Neural crest cell (in vitro differentiated cells): ENCODE measurements around the gene EPAS1. TPM values are rescaled to one million over a fixed set of nuclear protein-coding genes. Genes with fewer than 3 reads are reported as not detected.
A peak's percentile ranks its signal among the peaks of the same experiment; 100 is the strongest.

Source experiments
- DNase-seq: peaks from one replicate; pipeline ENCODE4 v3.0.0; 2021; ENCODE audit warnings: low read depth, mixed read lengths, low spot score
- H3K27ac Mint-ChIP-seq: one replicate; pipeline ENCODE4 v1.8.0; 2021; ENCODE audit warnings: mild to moderate bottlenecking, mixed read lengths; ENCODE audit not compliant: unreplicated experiment
- H3K27me3 Mint-ChIP-seq: 2 replicates; pipeline ENCODE4 v1.8.0; 2021; ENCODE audit warnings: low read depth, mild to moderate bottlenecking, mixed read lengths
- H3K36me3 Mint-ChIP-seq: 2 replicates; pipeline ENCODE4 v1.8.0; 2021; ENCODE audit warnings: low read depth, mild to moderate bottlenecking, mixed read lengths
- H3K4me1 Mint-ChIP-seq: 2 replicates; pipeline ENCODE4 v1.8.0; 2021; ENCODE audit warnings: mixed read lengths
- H3K4me3 Mint-ChIP-seq: one replicate; pipeline ENCODE4 v1.8.0; 2021; ENCODE audit warnings: mild to moderate bottlenecking, mixed read lengths
- H3K9me3 Mint-ChIP-seq: 2 replicates; pipeline ENCODE4 v1.8.0; 2021; ENCODE audit warnings: mixed read lengths
- total RNA-seq: library from RNA; stranded (reverse); gene quantifications from 2 replicates; pipeline ENCODE4 v1.2.1, GENCODE V29; 2021
- TF ChIP-seq, protein P1 (sequence below): fragments of 200-600 bp; sonication (generic); conservative IDR thresholded peaks from 2 replicates; pipeline ENCODE4 v1.5.0; 2021; ENCODE audit warnings: antibody characterized with exemption, mild to moderate bottlenecking

EPAS1 gene
- total RNA-seq, 1 donor from 2014 or later, result 0.14 TPM

GRCh38 chr2:46273225-46273863 lies 23.9 kb upstream of the EPAS1 start:
- H3K4me1 Mint-ChIP-seq, result peaks cover 4% of the 10 kb centered on the region
- no peak overlapping the region for H3K27ac Mint-ChIP-seq

GRCh38 chr2:46273919-46274318 lies 23.3 kb upstream of the EPAS1 start:
- H3K4me3 Mint-ChIP-seq, result no peak overlapping the region
- no peak for DNase-seq
- no peaks in the 10 kb centered on the region for H3K36me3 Mint-ChIP-seq
- H3K9me3 Mint-ChIP-seq, result no peaks in the 10 kb centered on the region
- TF ChIP-seq, protein P1, sequence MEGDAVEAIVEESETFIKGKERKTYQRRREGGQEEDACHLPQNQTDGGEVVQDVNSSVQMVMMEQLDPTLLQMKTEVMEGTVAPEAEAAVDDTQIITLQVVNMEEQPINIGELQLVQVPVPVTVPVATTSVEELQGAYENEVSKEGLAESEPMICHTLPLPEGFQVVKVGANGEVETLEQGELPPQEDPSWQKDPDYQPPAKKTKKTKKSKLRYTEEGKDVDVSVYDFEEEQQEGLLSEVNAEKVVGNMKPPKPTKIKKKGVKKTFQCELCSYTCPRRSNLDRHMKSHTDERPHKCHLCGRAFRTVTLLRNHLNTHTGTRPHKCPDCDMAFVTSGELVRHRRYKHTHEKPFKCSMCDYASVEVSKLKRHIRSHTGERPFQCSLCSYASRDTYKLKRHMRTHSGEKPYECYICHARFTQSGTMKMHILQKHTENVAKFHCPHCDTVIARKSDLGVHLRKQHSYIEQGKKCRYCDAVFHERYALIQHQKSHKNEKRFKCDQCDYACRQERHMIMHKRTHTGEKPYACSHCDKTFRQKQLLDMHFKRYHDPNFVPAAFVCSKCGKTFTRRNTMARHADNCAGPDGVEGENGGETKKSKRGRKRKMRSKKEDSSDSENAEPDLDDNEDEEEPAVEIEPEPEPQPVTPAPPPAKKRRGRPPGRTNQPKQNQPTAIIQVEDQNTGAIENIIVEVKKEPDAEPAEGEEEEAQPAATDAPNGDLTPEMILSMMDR, result no peak
- peaks cover 4% of the 10 kb centered on the region for H3K4me1 Mint-ChIP-seq
- no peak overlapping the region for H3K27ac Mint-ChIP-seq
- H3K27me3 Mint-ChIP-seq, result peaks cover 4% of the 10 kb centered on the region

More at GRCh38 chr2:46273225-46273863, 23.9 kb upstream of the EPAS1 start:
- Mint-ChIP-seq H3K4me3 (no peak overlapping the region), H3K9me3 (no peaks in the 10 kb centered on the region), H3K27me3 (peaks cover 4% of the 10 kb centered on the region), H3K36me3 (no peaks in the 10 kb centered on the region)
- no peak for DNase-seq
- TF ChIP-seq, protein P1, result no peak

GRCh38 chr2:46274586-46274985 lies 22.6 kb upstream of the EPAS1 start:
- Mint-ChIP-seq H3K9me3 (no peaks in the 10 kb centered on the region), H3K4me3 (no peak overlapping the region), H3K27me3 (peaks cover 6% of the 10 kb centered on the region), H3K4me1 (peaks cover 4% of the 10 kb centered on the region), H3K36me3 (no peaks in the 10 kb centered on the region), H3K27ac (no peak overlapping the region)
- TF ChIP-seq, protein P1, result no peak
- DNase-seq, result no peak

GRCh38 chr2:46275995-46276394 lies 21.2 kb upstream of the EPAS1 start:
- TF ChIP-seq, protein P1, result no peak
- peaks cover 4% of the 10 kb centered on the region for H3K4me1 Mint-ChIP-seq
- DNase-seq, result no peak
- no peaks in the 10 kb centered on the region for H3K9me3 Mint-ChIP-seq
- H3K27ac Mint-ChIP-seq, result no peak overlapping the region
- H3K36me3 Mint-ChIP-seq, result no peaks in the 10 kb centered on the region
- H3K4me3 Mint-ChIP-seq, result no peak overlapping the region
- H3K27me3 Mint-ChIP-seq, result peaks cover 6% of the 10 kb centered on the region

DNA sequence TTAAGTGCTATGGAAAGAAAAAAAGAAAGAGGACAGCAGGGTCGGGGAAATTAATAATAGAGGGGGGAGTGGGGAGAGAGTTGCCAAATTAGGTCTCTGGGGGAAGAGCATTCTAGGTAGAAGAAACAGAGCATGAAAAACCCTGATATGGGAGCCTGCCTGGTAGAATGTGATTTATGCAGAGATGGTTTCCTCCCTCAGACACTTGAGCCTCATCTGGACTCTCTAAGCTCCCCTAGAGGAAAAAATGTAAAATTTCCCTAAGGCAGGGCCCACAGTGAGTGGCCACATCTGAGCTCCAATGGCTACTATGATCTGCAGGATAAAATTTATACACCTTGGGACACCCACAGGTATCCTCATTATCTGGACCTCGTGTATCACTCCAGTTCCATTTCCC lies 20.6 kb upstream of the EPAS1 start:
- Mint-ChIP-seq H3K36me3 (no peaks in the 10 kb centered on the region), H3K4me3 (no peak overlapping the region), H3K27me3 (peaks cover 7% of the 10 kb centered on the region), H3K27ac (no peak overlapping the region), H3K4me1 (peaks cover 4% of the 10 kb centered on the region), H3K9me3 (no peaks in the 10 kb centered on the region)
- no peak for DNase-seq
- TF ChIP-seq, protein P1, result peak; percentile 52
